Activated CD8-positive, alpha-beta memory T cell treated with anti-CD3 and anti-CD28 coated beads, Interleukin-2, amount 50 U/mL, for 1 hour (primary cell): Measurements from ENCODE around the gene TEX22.

ENCODE experiments used
- DNase-seq: peaks from one replicate; pipeline ENCODE4 v3.0.0-alpha.2; 2020; ENCODE audit errors: extremely low read depth

Gene TEX22

GRCh38 chr14:105399466-105399775, 1.1 kb downstream of the TEX22 start:
- DNase-seq: no peak

GRCh38 chr14:105400016-105400415, 1.7 kb downstream of the TEX22 start:
- no peak for DNase-seq

- no peak for DNase-seq
Observed at GRCh38 chr14:105401699-105402098, 3.4 kb downstream of the TEX22 start.

GRCh38 chr14:105408592-105408991, 10.3 kb downstream of the TEX22 start:
- no peak for DNase-seq

- no peak for DNase-seq
Observed at GRCh38 chr14:105409364-105409763, 11.0 kb downstream of the TEX22 start.

GRCh38 chr14:105410642-105411016, 12.3 kb downstream of the TEX22 start:
- DNase-seq: no peak

- DNase-seq: no peak
Observed at GRCh38 chr14:105411017-105411941, 12.9 kb downstream of the TEX22 start.

GRCh38 chr14:105411985-105412770, 13.8 kb downstream of the TEX22 start:
- no peak for DNase-seq

GRCh38 chr14:105412771-105413543, 14.6 kb downstream of the TEX22 start:
- DNase-seq: no peak

GRCh38 chr14:105413544-105413886, 15.2 kb downstream of the TEX22 start:
- DNase-seq: no peak

- DNase-seq: no peak
Observed at GRCh38 chr14:105414456-105415371, 16.4 kb downstream of the TEX22 start.

GRCh38 chr14:105415481-105416428, 17.4 kb downstream of the TEX22 start:
- DNase-seq: no peak

- no peak for DNase-seq
Observed at GRCh38 chr14:105416671-105417070, 18.3 kb downstream of the TEX22 start.

GRCh38 chr14:105417690-105418121, 19.4 kb downstream of the TEX22 start:
- no peak for DNase-seq

GRCh38 chr14:105418269-105419194, 20.2 kb downstream of the TEX22 start:
- DNase-seq: no peak

GRCh38 chr14:105419195-105420091, 21.1 kb downstream of the TEX22 start, which contains the start of gene MTA1:
TSS of gene MTA1 (plus strand) at chr14:105419827. CDS start at chr14:105420036, 209 bp downstream.
- DNase-seq: no peak

- DNase-seq: no peak
Observed at GRCh38 chr14:105420101-105420973, 22.0 kb downstream of the TEX22 start.
